IMR-90 (cell line): ENCODE results near the gene CNFN.

Experiments used
- CTCF ChIP-seq: conservative IDR thresholded peaks from 2 replicates; pipeline ENCODE4 v1.5.1; 2012; ENCODE audit warnings: mild to moderate bottlenecking, low read depth, low read length, improper control_type of control experiment
- MXI1 ChIP-seq: IDR thresholded peaks from 2 replicates; pipeline ENCODE4 v1.6.1; 2012; ENCODE audit warnings: low read depth, mild to moderate bottlenecking, low read length, moderate library complexity, borderline replicate concordance
- RAD21 ChIP-seq: IDR thresholded peaks from 2 replicates; pipeline ENCODE4 v1.6.1; 2012; ENCODE audit warnings: low read length, improper control_type of control experiment

GRCh38 chr19:42368765-42369164 lies 21.3 kb downstream of the CNFN start:
- no peak for TF ChIP-seq CTCF
- no peak for TF ChIP-seq RAD21
- no peak for TF ChIP-seq MXI1
